OCI-LY3 (cell line): ENCODE measurements around the gene MYO15A.

Experiments used
- H2AFZ ChIP-seq: fragments of 200-600, 300-600 bp; shearing (Covaris generic); 2 replicates; pipeline ENCODE4 v1.6.0; 2014; ENCODE audit warnings: antibody characterized with exemption, low read depth, low read length
- H3K27ac ChIP-seq: fragments of 200-600, 300-600 bp; sonication (generic); 2 replicates; pipeline ENCODE4 v1.5.1; 2014; ENCODE audit warnings: mild to moderate bottlenecking, low read length, moderate library complexity, mixed read lengths
- H3K27me3 ChIP-seq: fragments of 200-600, 300-600 bp; sonication (generic); 2 replicates; pipeline ENCODE4 v1.6.1; 2014; ENCODE audit warnings: low read depth, low read length, mixed read lengths
- H3K36me3 ChIP-seq: fragments of 200-600, 300-600 bp; sonication (generic); replicated peaks from 2 replicates; pipeline ENCODE3; 2014; ENCODE audit warnings: low read depth, low read length, mixed read lengths
- H3K4me1 ChIP-seq: fragments of 300-600, 200-600 bp; sonication (generic); 2 replicates; pipeline ENCODE4 v1.6.1; 2014; ENCODE audit warnings: low read length, mixed read lengths
- H3K4me2 ChIP-seq: fragments of 200-600, 300-600 bp; sonication (generic); 2 replicates; pipeline ENCODE4 v1.6.1; 2014; ENCODE audit warnings: low read length, mixed read lengths
- H3K4me3 ChIP-seq: fragments of 300-600, 200-600 bp; sonication (generic); 2 replicates; pipeline ENCODE4 v1.5.1; 2014; ENCODE audit warnings: antibody characterized with exemption, mild to moderate bottlenecking, low read length, moderate library complexity
- H3K79me2 ChIP-seq: fragments of 300-600, 200-600 bp; shearing (Covaris generic); 2 replicates; pipeline ENCODE4 v1.6.1; 2014; ENCODE audit warnings: mild to moderate bottlenecking, low read length, mixed read lengths
- H3K9ac ChIP-seq: fragments of 300-600, 200-600 bp; shearing (Covaris generic); 2 replicates; pipeline ENCODE4 v1.6.0; 2014; ENCODE audit warnings: mild to moderate bottlenecking, low read length, moderate library complexity
- H3K9me3 ChIP-seq: fragments of 200-600, 300-600 bp; shearing (Covaris generic); 2 replicates; pipeline ENCODE4 v1.6.1; 2014; ENCODE audit warnings: low read length, mixed read lengths; ENCODE audit not compliant: insufficient read depth
- H4K20me1 ChIP-seq: fragments of 200-600, 300-600 bp; sonication (generic); 2 replicates; pipeline ENCODE4 v1.6.1; 2016; ENCODE audit warnings: low read length, mixed read lengths; ENCODE audit not compliant: insufficient read depth
- EZH2phosphoT487 ChIP-seq: fragments of 200-600 bp; shearing (Covaris generic); IDR thresholded peaks from 2 replicates; pipeline ENCODE4 v1.6.1; 2018; ENCODE audit warnings: antibody characterized with exemption, mixed run types, low read depth
- TF ChIP-seq, protein P1 (sequence below): fragments of 200-600, 300-600 bp; sonication (generic); IDR thresholded peaks from 2 replicates; pipeline ENCODE4 v1.5.1; 2014; ENCODE audit warnings: antibody characterized with exemption, low read length, low read depth

MYO15A gene

DNA sequence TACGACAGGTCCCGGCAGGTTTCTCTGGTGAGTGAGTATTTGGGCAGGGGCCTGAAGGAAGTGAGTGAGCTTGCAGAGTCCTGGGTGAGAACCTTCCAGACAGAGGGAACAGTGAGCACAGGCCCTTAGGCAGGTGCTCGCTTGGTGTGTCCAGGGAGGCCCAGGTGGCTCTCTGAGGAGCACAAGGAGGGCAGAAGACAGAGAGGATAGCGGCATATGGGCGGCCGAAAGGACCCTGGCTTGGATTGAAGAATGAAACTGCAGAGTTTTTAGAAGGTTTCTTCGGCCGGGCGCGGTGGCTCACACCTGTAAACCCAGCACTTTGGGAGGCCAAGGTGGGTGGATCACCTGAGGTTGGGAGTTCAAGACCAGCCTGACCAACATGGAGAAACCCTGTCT, 14.1 kb upstream of the MYO15A start:
- Histone ChIP-seq H3K79me2 (peaks cover 6% of the 10 kb centered on the region; the same call in 1 of the 2 replicates), H3K9me3 (no peaks in the 10 kb centered on the region), H3K9ac (no peak overlapping the region), H3K36me3 (no peaks in the 10 kb centered on the region), H3K4me3 (no peak overlapping the region), H3K4me1 (no peaks in the 10 kb centered on the region), H4K20me1 (no peaks in the 10 kb centered on the region), H3K27me3 (no peaks in the 10 kb centered on the region), H2AFZ (no peak overlapping the region), H3K27ac (no peak overlapping the region), H3K4me2 (no peak overlapping the region)
- TF ChIP-seq, protein P1, sequence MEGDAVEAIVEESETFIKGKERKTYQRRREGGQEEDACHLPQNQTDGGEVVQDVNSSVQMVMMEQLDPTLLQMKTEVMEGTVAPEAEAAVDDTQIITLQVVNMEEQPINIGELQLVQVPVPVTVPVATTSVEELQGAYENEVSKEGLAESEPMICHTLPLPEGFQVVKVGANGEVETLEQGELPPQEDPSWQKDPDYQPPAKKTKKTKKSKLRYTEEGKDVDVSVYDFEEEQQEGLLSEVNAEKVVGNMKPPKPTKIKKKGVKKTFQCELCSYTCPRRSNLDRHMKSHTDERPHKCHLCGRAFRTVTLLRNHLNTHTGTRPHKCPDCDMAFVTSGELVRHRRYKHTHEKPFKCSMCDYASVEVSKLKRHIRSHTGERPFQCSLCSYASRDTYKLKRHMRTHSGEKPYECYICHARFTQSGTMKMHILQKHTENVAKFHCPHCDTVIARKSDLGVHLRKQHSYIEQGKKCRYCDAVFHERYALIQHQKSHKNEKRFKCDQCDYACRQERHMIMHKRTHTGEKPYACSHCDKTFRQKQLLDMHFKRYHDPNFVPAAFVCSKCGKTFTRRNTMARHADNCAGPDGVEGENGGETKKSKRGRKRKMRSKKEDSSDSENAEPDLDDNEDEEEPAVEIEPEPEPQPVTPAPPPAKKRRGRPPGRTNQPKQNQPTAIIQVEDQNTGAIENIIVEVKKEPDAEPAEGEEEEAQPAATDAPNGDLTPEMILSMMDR: no peak
- no peak for TF ChIP-seq EZH2phosphoT487

DNA sequence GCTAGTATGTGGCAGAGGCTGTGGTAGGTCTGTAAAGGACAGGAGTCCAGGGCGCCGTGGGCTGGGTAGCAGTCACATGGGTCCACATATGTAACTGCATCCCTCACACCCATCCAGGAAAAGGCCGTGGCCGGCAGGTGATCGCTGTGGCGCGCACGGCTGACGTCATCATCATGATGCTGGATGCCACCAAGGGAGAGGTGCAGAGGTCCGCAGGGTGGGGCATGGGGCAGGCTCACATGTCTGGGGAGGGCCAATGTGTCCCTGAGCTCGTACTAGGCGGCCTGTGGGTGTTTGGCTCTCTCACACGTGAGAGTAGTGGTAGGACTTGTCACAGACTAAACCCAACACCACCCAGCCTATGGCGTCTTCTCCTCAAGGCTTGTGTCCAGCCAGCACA, 9.0 kb upstream of the MYO15A start:
- Histone ChIP-seq H3K27ac (no peak overlapping the region), H3K36me3 (no peaks in the 10 kb centered on the region), H3K4me2 (no peak overlapping the region), H3K27me3 (no peaks in the 10 kb centered on the region), H3K79me2 (no peaks in the 10 kb centered on the region), H3K4me3 (no peak overlapping the region), H3K9me3 (no peaks in the 10 kb centered on the region), H3K9ac (no peak overlapping the region), H2AFZ (no peak overlapping the region), H4K20me1 (no peaks in the 10 kb centered on the region), H3K4me1 (no peaks in the 10 kb centered on the region)
- TF ChIP-seq EZH2phosphoT487: no peak
- TF ChIP-seq, protein P1: no peak

GRCh38 chr17:18100616-18101015, 7.9 kb upstream of the MYO15A start:
- Histone ChIP-seq H4K20me1 (no peaks in the 10 kb centered on the region), H3K27me3 (no peaks in the 10 kb centered on the region), H3K79me2 (no peaks in the 10 kb centered on the region), H3K4me3 (no peak overlapping the region), H2AFZ (no peak overlapping the region), H3K9me3 (no peaks in the 10 kb centered on the region), H3K9ac (no peak overlapping the region), H3K4me1 (no peaks in the 10 kb centered on the region), H3K36me3 (no peaks in the 10 kb centered on the region), H3K4me2 (no peak overlapping the region), H3K27ac (no peak overlapping the region)
- no peak for TF ChIP-seq EZH2phosphoT487
- TF ChIP-seq, protein P1: no peak

- Histone ChIP-seq H3K79me2 (no peaks in the 10 kb centered on the region), H3K9ac (no peak overlapping the region), H3K36me3 (no peaks in the 10 kb centered on the region), H3K4me2 (no peak overlapping the region), H3K27ac (no peak overlapping the region), H3K4me1 (no peaks in the 10 kb centered on the region), H3K4me3 (no peak overlapping the region), H4K20me1 (no peaks in the 10 kb centered on the region), H3K9me3 (no peaks in the 10 kb centered on the region), H2AFZ (no peak overlapping the region), H3K27me3 (no peaks in the 10 kb centered on the region)
- TF ChIP-seq, protein P1: no peak
- no peak for TF ChIP-seq EZH2phosphoT487
Measured at GRCh38 chr17:18101828-18102227, 6.7 kb upstream of the MYO15A start.
